Breast epithelium (tissue), 4 donors: ENCODE results near the gene NBDY. TPM values are rescaled to one million over a fixed set of nuclear protein-coding genes. Genes with fewer than 3 reads are reported as not detected.
"Not testable (repeated sequence)": the region's sequence is repeated elsewhere in the genome, so short reads cannot be mapped to it uniquely, and the experiment has no call there.

ENCODE experiments used
- DNase-seq, 2 donors: peaks; one replicate each; pipeline ENCODE4 v3.0.0-alpha.2; 2019; ENCODE audit warnings: low spot score in 2 of 2
- H3K27ac ChIP-seq, 2 donors: fragments of 200-600 bp; sonication (generic) in 1 of 2; one replicate each; pipeline ENCODE4 v1.5.1; 2016 to 2019; ENCODE audit warnings: mild to moderate bottlenecking in 1 of 2
- H3K27me3 ChIP-seq, 2 donors: fragments of 200-600 bp; sonication (generic) in 1 of 2; one replicate each; pipeline versions ENCODE4 v1.5.1 to v1.6.0; 2017 to 2019; ENCODE audit warnings: control low read depth in 1 of 2, mild to moderate bottlenecking in 1 of 2
- H3K36me3 ChIP-seq: fragments of 200-600 bp; one replicate; pipeline ENCODE4 v1.5.1; 2019
- H3K4me1 ChIP-seq, 2 donors: fragments of 200-600 bp; sonication (generic); one replicate each; pipeline ENCODE4 v1.5.1; 2016 to 2019; ENCODE audit warnings: control low read depth in 1 of 2
- H3K4me3 ChIP-seq, 3 donors: fragments of 200-600 bp; sonication (generic); 1 replicate in 2 of 3; 2 replicates in 1 of 3; pipeline ENCODE4 v1.5.1; 2016 to 2019; ENCODE audit warnings: mild to moderate bottlenecking in 3 of 3, moderate library complexity in 2 of 3
- H3K9me3 ChIP-seq, 2 donors: fragments of 200-600 bp; sonication (generic) in 1 of 2; one replicate each; pipeline ENCODE4 v1.5.1; 2016 to 2019; ENCODE audit warnings: control low read depth in 1 of 2
- POLR2A ChIP-seq: fragments of 450-650 bp; IDR thresholded peaks from one replicate; pipeline ENCODE4 v1.6.1; 2016; ENCODE audit warnings: antibody characterized with exemption, mild to moderate bottlenecking, moderate library complexity
- POLR2AphosphoS5 ChIP-seq, 3 donors: sonication (generic); formaldehyde crosslinking; IDR thresholded peaks; one replicate each; pipeline ENCODE4 v1.6.1; 2017; ENCODE audit warnings: antibody characterized with exemption in 3 of 3
- intact Hi-C: fragments of 100-400 bp; cut with DNase I; formaldehyde crosslinking; loops from one replicate; pipeline ENCODE4 v1.15.1; 2023; ENCODE audit warnings: low total_unique reads
- total RNA-seq, 3 donors: library from RNA; depleted of rRNA; stranded (reverse); fragments of >200 nt; gene quantifications; one replicate each; pipeline ENCODE4 v1.1.0, GENCODE V29; 2016
- TF ChIP-seq, protein P1 (sequence below), 3 donors: fragments of 450-650 bp; IDR thresholded peaks; one replicate each; pipeline ENCODE4 v1.5.1; 2016 to 2017; ENCODE audit warnings: antibody characterized with exemption in 3 of 3, mild to moderate bottlenecking in 3 of 3, moderate library complexity in 3 of 3

Gene NBDY
- total RNA-seq, 3 donors from 2014 or later: 6.6 to 15.7 (median 14.5) TPM

DNA sequence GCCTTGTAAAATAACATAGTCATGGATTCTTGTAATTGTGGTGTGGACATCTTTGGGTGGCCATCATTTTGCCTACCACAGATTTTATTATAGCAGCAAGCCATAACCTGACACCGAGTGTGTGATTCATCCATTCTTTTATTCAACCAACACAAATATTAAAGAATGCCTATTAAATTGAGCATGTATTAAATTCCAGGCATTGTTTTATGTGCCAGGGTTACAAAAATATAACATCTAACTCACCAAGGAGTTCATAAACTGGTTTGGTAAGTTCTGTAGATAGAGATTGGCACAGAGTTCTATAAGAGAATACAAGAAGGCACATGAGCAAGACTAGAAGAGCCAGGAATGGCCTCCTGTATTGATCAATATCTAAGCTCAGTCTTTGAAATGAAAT lies 18.0 kb downstream of the NBDY start:
- H3K27ac ChIP-seq: no peak overlapping the region
- peaks cover 0 to 39% of the 10 kb centered on the region in 2 donors for H3K27me3 ChIP-seq
- no peak for TF ChIP-seq POLR2AphosphoS5 (IDR thresholded peaks at IDR 0.05)
- TF ChIP-seq POLR2A: no peak
- TF ChIP-seq, protein P1, sequence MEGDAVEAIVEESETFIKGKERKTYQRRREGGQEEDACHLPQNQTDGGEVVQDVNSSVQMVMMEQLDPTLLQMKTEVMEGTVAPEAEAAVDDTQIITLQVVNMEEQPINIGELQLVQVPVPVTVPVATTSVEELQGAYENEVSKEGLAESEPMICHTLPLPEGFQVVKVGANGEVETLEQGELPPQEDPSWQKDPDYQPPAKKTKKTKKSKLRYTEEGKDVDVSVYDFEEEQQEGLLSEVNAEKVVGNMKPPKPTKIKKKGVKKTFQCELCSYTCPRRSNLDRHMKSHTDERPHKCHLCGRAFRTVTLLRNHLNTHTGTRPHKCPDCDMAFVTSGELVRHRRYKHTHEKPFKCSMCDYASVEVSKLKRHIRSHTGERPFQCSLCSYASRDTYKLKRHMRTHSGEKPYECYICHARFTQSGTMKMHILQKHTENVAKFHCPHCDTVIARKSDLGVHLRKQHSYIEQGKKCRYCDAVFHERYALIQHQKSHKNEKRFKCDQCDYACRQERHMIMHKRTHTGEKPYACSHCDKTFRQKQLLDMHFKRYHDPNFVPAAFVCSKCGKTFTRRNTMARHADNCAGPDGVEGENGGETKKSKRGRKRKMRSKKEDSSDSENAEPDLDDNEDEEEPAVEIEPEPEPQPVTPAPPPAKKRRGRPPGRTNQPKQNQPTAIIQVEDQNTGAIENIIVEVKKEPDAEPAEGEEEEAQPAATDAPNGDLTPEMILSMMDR (IDR thresholded peaks at IDR 0.05): no peak

DNA sequence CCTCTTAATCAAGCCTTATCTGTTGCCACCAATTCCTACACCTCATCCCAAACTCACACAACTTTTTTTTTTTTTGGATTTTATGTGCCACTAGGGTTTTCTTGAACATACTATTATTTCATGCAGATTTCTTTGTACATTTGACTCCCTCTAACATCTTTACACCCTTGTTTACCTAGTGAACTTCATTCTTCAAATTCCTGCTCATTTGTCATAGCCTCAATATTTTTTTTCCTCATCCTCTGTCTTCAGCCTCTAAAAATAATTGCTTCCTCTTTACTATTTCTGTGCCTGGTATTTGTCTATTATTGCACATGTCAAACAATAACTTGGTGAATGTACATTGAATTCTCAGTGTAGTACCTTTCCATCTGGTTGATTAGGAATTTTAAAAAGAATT lies 22.0 kb downstream of the NBDY start:
- Histone ChIP-seq H3K27me3 (peaks cover 0 to 58% of the 10 kb centered on the region in 2 donors), H3K27ac (no peak overlapping the region), H3K36me3 (no peaks in the 10 kb centered on the region), H3K4me1 (no peaks in the 10 kb centered on the region), H3K4me3 (no peak overlapping the region), H3K9me3 (no peaks in the 10 kb centered on the region)
- TF ChIP-seq POLR2AphosphoS5 (IDR thresholded peaks at IDR 0.05) (no peak), POLR2A (no peak)
- TF ChIP-seq, protein P1 (IDR thresholded peaks at IDR 0.05): no peak
- intact Hi-C loops: no loop called here
- DNase-seq: no peak

More for the DNA sequence above, 18.0 kb downstream of the NBDY start:
- intact Hi-C loops: no loop called here
- no peak overlapping the region for H3K4me3 ChIP-seq
- peaks cover 0 to 10% of the 10 kb centered on the region in 2 donors for H3K9me3 ChIP-seq
- no peak for DNase-seq
- no peaks in the 10 kb centered on the region for H3K4me1 ChIP-seq
- no peaks in the 10 kb centered on the region for H3K36me3 ChIP-seq

DNA sequence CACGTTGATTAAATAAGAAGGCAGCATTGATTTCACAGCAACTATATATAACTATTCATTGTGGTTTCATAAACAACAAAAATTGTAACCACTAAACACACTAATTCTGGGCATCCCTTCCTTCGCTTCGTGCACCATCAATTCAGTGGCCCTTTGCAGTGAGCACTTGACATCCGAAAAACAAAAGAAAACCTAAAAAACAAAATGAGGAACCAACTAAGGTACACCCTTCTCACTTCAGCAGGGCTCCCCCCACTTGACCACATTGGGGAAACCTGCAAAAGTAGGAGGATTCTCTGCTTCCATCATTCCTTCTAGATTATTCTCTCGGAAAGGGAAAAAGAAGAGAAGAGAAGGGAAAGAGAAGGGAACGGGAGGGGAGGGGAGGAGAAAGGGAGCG lies 28.3 kb downstream of the NBDY start:
- no peaks in the 10 kb centered on the region for H3K9me3 ChIP-seq
- TF ChIP-seq, protein P1 (IDR thresholded peaks at IDR 0.05): no peak
- TF ChIP-seq POLR2A: no peak
- TF ChIP-seq POLR2AphosphoS5 (IDR thresholded peaks at IDR 0.05): no peak
- H3K36me3 ChIP-seq: no peaks in the 10 kb centered on the region
- no peak for DNase-seq
- H3K27ac ChIP-seq: no peak overlapping the region
- H3K4me3 ChIP-seq: no peak overlapping the region
- intact Hi-C loops: no loop called here
- peaks cover 0 to 41% of the 10 kb centered on the region in 2 donors for H3K27me3 ChIP-seq
- H3K4me1 ChIP-seq: no peaks in the 10 kb centered on the region

DNA sequence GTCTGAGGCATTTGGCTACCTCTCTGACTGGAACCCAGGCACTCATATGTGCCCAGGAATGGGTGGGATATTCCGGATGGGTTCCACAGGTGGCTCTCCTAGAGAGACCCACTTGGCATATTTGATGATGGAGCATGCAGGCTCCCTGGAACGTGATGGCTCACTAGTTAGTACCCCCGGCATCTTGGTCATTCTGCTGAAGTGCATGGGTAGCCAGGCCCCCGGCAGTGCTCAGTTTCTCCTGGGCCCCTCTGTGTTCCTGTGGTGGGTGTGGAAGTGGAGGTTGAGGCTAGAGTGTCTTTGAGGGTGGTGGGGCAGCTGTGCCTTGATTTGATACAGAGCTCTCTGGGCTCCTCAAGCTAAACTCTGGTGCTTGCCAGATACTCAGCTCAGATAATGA lies 29.4 kb downstream of the NBDY start:
- H3K27me3 ChIP-seq: peaks cover 0 to 30% of the 10 kb centered on the region in 2 donors
- no peaks in the 10 kb centered on the region for H3K36me3 ChIP-seq
- no peak overlapping the region for H3K4me3 ChIP-seq
- intact Hi-C loops: no loop called here
- no peaks in the 10 kb centered on the region for H3K4me1 ChIP-seq
- TF ChIP-seq POLR2AphosphoS5 (IDR thresholded peaks at IDR 0.05): no peak
- TF ChIP-seq POLR2A: no peak
- TF ChIP-seq, protein P1 (IDR thresholded peaks at IDR 0.05): no peak
- no peak for DNase-seq
- no peak overlapping the region for H3K27ac ChIP-seq
- H3K9me3 ChIP-seq: no peaks in the 10 kb centered on the region

DNA sequence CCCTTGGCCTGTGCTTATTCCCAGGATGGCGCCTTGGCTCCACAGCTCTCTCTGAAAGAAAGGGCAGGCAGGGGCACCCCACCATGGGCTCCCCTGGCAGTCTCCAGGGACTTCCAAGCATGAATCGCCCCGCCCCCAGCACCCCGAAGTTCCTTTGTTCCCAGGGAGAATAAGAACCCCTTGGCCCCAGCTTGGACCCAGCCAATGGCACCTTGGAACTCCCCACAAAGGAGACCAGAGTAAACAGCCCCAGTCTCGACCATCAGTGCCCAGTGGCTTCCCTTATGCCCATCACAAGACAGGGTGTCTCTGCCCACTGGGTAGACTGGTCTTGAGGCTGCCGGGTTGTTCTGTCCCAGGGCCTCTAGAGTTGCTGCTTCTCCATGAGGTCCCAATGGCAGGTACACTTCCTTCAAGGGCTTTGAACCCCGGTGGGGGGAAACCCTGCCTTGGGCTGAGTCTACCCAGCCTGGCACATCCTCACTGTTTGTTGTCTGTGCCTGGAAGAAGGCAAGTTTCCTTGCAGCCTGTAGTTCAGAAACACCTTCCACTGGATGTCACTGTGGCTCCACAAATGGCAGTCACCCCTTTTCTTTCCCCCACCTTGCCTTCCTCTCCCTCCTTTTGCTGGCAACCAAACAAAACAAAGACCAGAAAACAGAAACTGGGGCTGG lies 30.8 kb downstream of the NBDY start:
- Histone ChIP-seq H3K4me1 (peaks cover 2 to 4% of the 10 kb centered on the region in 2 donors), H3K36me3 (no peaks in the 10 kb centered on the region), H3K27ac (no peak overlapping the region), H3K27me3 (peaks cover 0 to 20% of the 10 kb centered on the region in 2 donors), H3K4me3 (no peak overlapping the region), H3K9me3 (no peaks in the 10 kb centered on the region)
- no peak for DNase-seq
- intact Hi-C loops: no loop called here
- TF ChIP-seq, protein P1 (IDR thresholded peaks at IDR 0.05): no peak

DNA sequence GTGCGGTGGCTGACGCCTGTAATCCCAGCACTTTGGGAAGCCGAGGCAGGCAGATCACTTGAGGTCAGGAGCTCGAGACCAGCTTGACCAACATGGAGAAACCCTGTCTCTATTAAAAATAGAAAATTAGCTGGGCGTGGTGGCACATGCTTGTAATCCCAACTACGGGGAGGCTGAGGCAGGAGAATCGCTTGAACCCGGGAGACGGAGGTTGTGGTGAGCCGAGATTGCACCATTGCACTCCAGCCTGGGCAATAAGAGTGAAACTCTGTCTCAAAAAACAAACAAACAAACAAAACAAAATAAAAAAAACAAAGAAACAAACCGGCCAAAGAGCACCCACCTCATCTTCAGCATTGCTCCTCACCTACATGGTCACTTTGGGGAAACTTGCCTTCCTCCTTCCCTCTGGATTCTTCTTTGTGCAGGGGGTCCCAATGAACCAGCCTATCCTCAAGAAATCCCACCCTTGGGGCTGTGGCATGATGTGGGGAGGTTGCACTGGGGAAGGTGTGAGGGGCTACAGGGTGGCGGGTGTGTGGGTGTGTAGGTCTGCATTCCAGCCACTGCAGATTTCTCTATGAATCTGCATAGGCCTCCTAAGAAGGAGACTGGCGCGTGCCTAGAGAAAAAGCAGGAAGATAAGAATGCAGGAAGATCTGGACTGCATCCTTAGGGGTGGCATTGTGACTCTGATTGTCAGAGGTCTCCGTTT lies 31.5 kb downstream of the NBDY start:
- H3K4me1 ChIP-seq, H3K27ac ChIP-seq, DNase-seq, H3K4me3 ChIP-seq, H3K9me3 ChIP-seq, intact Hi-C loops, H3K36me3 ChIP-seq: not testable (repeated sequence)
- H3K27me3 ChIP-seq: peaks cover 0 to 20% of the 10 kb centered on the region in 2 donors
